ENCODE data around the gene MTARC2.

Gene MTARC2

GRCh38 chr1:220772846-220773245 lies 24.7 kb downstream of the MTARC2 start:
- no peak for DNase-seq

- DNase-seq = no peak
Measured at GRCh38 chr1:220775240-220775853, 27.2 kb downstream of the MTARC2 start.

GRCh38 chr1:220776254-220776653 lies 28.1 kb downstream of the MTARC2 start:
- no peak for DNase-seq

- peak; percentile 1 for DNase-seq
Measured at GRCh38 chr1:220776720-220777326, 28.7 kb downstream of the MTARC2 start.

- DNase-seq = no peak
Measured at GRCh38 chr1:220783453-220783852, 35.3 kb downstream of the MTARC2 start.

GRCh38 chr1:220784751-220785150 lies 36.6 kb downstream of the MTARC2 start:
- no peak for DNase-seq

GRCh38 chr1:220785166-220786056 lies 37.3 kb downstream of the MTARC2 start:
- DNase-seq = no peak

GRCh38 chr1:220786057-220786336 lies 37.9 kb downstream of the MTARC2 start:
- no peak for DNase-seq

GRCh38 chr1:220786337-220787068 lies 38.4 kb downstream of the MTARC2 start, which contains the start of gene MTARC1:
TSS of gene MTARC1 (plus strand) at chr1:220786913. CDS start at chr1:220786945, 32 bp downstream.
- peak; percentile 11 for DNase-seq

- no peak for DNase-seq
Measured at GRCh38 chr1:220787069-220787619, 39.0 kb downstream of the MTARC2 start.

- DNase-seq = no peak
Measured at GRCh38 chr1:220788900-220789299, 40.8 kb downstream of the MTARC2 start.

GRCh38 chr1:220789532-220790147 lies 41.5 kb downstream of the MTARC2 start:
- DNase-seq = no peak

- DNase-seq = no peak
Measured at GRCh38 chr1:220791285-220791684, 43.2 kb downstream of the MTARC2 start.

- DNase-seq = no peak
Measured at GRCh38 chr1:220791956-220792355, 43.8 kb downstream of the MTARC2 start.

- no peak for DNase-seq
Measured at GRCh38 chr1:220796530-220796929, 48.4 kb downstream of the MTARC2 start.

GRCh38 chr1:220797044-220797443 lies 48.9 kb downstream of the MTARC2 start:
- no peak for DNase-seq

- no peak for DNase-seq
Measured at GRCh38 chr1:220797553-220797952, 49.4 kb downstream of the MTARC2 start.

- DNase-seq = no peak
Measured at GRCh38 chr1:220798338-220798737, 50.2 kb downstream of the MTARC2 start.

GRCh38 chr1:220800262-220800661 lies 52.1 kb downstream of the MTARC2 start:
- DNase-seq = no peak

- DNase-seq = no peak
Measured at GRCh38 chr1:220803401-220804201, 55.5 kb downstream of the MTARC2 start.

- DNase-seq = no peak
Measured at GRCh38 chr1:220804202-220804586, 56.1 kb downstream of the MTARC2 start.

GRCh38 chr1:220806408-220806807 lies 58.3 kb downstream of the MTARC2 start:
- DNase-seq = no peak
